Parathyroid adenoma (tissue), 2 donors: ENCODE data around the gene ANP32A.
A peak's percentile ranks its signal among the peaks of the same experiment; 100 is the strongest.
"Not testable (repeated sequence)": the region's sequence is repeated elsewhere in the genome, so short reads cannot be mapped to it uniquely, and the experiment has no call there.

Experiments
- H2AFZ ChIP-seq: fragments of 300-600 bp; sonication (generic); one replicate; pipeline ENCODE4 v1.7.0; 2017; ENCODE audit warnings: antibody characterized with exemption, mild to moderate bottlenecking
- H3K27ac ChIP-seq: fragments of 300-600 bp; sonication (generic); one replicate; pipeline ENCODE4 v1.7.0; 2017
- H3K27me3 ChIP-seq: fragments of 300-600 bp; sonication (generic); one replicate; pipeline ENCODE4 v1.7.0; 2017; ENCODE audit warnings: low read length; ENCODE audit not compliant: control insufficient read depth, insufficient read depth
- H3K36me3 ChIP-seq: fragments of 300-600 bp; sonication (generic); one replicate; pipeline ENCODE4 v1.7.0; 2017; ENCODE audit warnings: low read length; ENCODE audit not compliant: control insufficient read depth, insufficient read depth
- H3K4me1 ChIP-seq: fragments of 300-600 bp; sonication (generic); one replicate; pipeline ENCODE4 v1.7.0; 2017; ENCODE audit warnings: control low read depth
- H3K4me2 ChIP-seq: fragments of 300-600 bp; sonication (generic); one replicate; pipeline ENCODE4 v1.7.0; 2017; ENCODE audit warnings: low read length
- H3K4me3 ChIP-seq: fragments of 300-600 bp; sonication (generic); one replicate; pipeline ENCODE4 v1.7.0; 2017; ENCODE audit warnings: low read depth, low read length
- H3K79me2 ChIP-seq: fragments of 300-600 bp; sonication (generic); one replicate; pipeline ENCODE4 v1.7.0; 2017; ENCODE audit warnings: control low read depth
- H3K9ac ChIP-seq: fragments of 300-600 bp; sonication (generic); one replicate; pipeline ENCODE4 v1.7.0; 2017; ENCODE audit warnings: mild to moderate bottlenecking
- H3K9me3 ChIP-seq: fragments of 300-600 bp; sonication (generic); one replicate; pipeline ENCODE4 v1.7.0; 2017; ENCODE audit warnings: low read length; ENCODE audit not compliant: control insufficient read depth
- CTCF ChIP-seq: fragments of 300-600 bp; sonication (generic); IDR thresholded peaks from one replicate; pipeline ENCODE4 v1.7.0; 2017; ENCODE audit warnings: antibody characterized with exemption, mild to moderate bottlenecking
- donor health status: primary hyperparathyroidism.

The ANP32A gene

GRCh38 chr15:68820295-68821189 is at the start of gene ANP32A:
TSS of gene ANP32A (minus strand) at chr15:68820895. CDS start at chr15:68820751, 144 bp downstream.
- peak within 1 kb of the TSS; percentile 65 for H2AFZ ChIP-seq
- H3K79me2 ChIP-seq: peaks cover 12% of the 10 kb centered on the region
- peak within 1 kb of the TSS; percentile 96 for H3K4me2 ChIP-seq
- H3K36me3 ChIP-seq: no peaks in the 10 kb centered on the region
- no peaks in the 10 kb centered on the region for H3K4me1 ChIP-seq
- TF ChIP-seq CTCF: no peak
- no peaks in the 10 kb centered on the region for H3K27me3 ChIP-seq
- peak within 1 kb of the TSS; percentile 87 for H3K27ac ChIP-seq
- H3K4me3 ChIP-seq: peak within 1 kb of the TSS; percentile 92
- H3K9me3 ChIP-seq: no peaks in the 10 kb centered on the region
- peak within 1 kb of the TSS; percentile 46 for H3K9ac ChIP-seq

DNA sequence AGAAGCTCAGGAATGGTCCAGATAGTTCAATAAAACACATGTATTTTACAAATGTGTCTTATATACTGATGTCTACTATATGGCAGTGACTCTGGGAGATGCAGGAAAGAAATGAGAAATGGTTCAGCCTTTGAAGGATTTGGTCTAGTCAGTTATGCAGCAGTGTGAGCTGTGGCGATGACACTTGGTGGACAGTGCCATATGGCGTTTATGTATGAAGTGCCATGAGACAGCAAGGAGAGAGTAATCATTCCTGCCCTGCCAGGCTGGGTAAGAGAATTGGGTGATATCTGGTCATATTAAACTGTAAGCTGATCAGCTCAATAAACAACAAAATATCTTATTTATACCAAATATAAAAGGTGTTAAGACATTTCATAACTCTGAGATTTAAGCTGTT is 47.6 kb upstream of the ANP32A start:
- Histone ChIP-seq H3K79me2 (no peaks in the 10 kb centered on the region), H3K27me3 (no peaks in the 10 kb centered on the region), H3K4me1 (no peaks in the 10 kb centered on the region), H3K9ac (no peak overlapping the region), H3K4me3 (no peak overlapping the region), H3K27ac (no peak overlapping the region), H3K4me2 (no peak overlapping the region), H2AFZ (no peak overlapping the region), H3K9me3 (no peaks in the 10 kb centered on the region), H3K36me3 (no peaks in the 10 kb centered on the region)
- no peak for TF ChIP-seq CTCF

DNA sequence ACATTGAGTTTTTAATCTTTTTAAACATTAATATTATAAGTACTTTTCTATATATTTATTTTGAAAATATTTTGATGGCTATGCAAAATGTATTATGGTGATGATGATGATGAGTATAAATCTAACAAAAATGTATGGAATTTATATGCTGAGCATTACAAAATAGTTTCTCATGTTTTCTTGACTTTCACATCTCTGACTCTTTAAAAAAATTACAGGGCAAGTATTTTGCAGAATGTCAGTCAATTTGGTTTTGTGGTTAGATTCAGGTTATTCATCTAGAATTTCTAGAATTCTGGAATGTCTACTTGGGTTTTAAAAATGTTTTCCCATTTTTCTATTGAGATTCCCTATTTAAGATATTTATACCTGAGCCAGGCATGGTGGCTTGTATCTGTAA is 41.7 kb upstream of the ANP32A start:
- Histone ChIP-seq H3K9ac (no peak overlapping the region), H2AFZ (no peak overlapping the region), H3K79me2 (no peaks in the 10 kb centered on the region), H3K9me3 (no peaks in the 10 kb centered on the region), H3K4me2 (no peak overlapping the region), H3K27me3 (no peaks in the 10 kb centered on the region), H3K4me1 (no peaks in the 10 kb centered on the region), H3K27ac (no peak overlapping the region), H3K4me3 (no peak overlapping the region), H3K36me3 (no peaks in the 10 kb centered on the region)
- no peak for TF ChIP-seq CTCF

- not testable (repeated sequence) for H3K9ac ChIP-seq, H3K4me1 ChIP-seq, H3K9me3 ChIP-seq, H3K79me2 ChIP-seq, H3K36me3 ChIP-seq, H3K27me3 ChIP-seq, H3K4me2 ChIP-seq, H3K27ac ChIP-seq, H3K4me3 ChIP-seq, H2AFZ ChIP-seq
Measured at GRCh38 chr15:68858666-68859065, 38.0 kb upstream of the ANP32A start.

DNA sequence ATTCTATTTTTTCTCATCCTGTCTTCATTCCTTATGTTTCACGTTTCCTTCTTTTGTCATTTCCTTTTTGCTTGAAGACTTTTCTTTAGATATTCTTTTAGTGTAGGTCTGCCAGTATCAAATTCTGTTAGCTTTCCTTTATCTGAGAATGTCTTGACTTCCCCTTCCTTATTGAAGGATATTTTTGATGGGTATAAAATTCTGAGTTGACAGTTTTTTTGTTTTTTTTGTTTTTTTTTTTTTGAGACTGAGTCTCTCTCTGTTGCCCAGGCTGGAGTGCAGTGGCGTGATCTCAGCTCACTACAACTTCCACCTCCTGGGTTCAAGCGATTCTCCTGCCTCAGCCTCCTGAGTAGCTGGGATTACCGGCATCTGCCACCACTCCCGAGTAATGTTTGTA is 36.7 kb upstream of the ANP32A start:
- not testable (repeated sequence) for H3K9me3 ChIP-seq, H3K4me1 ChIP-seq, H3K27me3 ChIP-seq, H3K36me3 ChIP-seq, H3K9ac ChIP-seq, H3K79me2 ChIP-seq, H3K27ac ChIP-seq, H3K4me2 ChIP-seq, H2AFZ ChIP-seq, H3K4me3 ChIP-seq
